Kidney (tissue), 14 donors: ENCODE measurements around the gene KRTAP2-4. TPM values are rescaled to one million over a fixed set of nuclear protein-coding genes. Genes with fewer than 3 reads are reported as not detected.
"Not testable (repeated sequence)": the region's sequence is repeated elsewhere in the genome, so short reads cannot be mapped to it uniquely, and the experiment has no call there.

Experiments used
- DNase-seq, 5 donors: peaks; one replicate each; pipeline ENCODE4 v3.0.0-alpha.2; 2013 to 2020
- FAIRE-seq: peaks from 2 replicates; lab custom pipeline; 2012; peaks lifted over from hg19 to GRCh38; lab: Jason Lieb, UNC
- H3K27ac ChIP-seq, 2 donors: one replicate each; pipeline ENCODE4 v1.7.0; 2013; ENCODE audit warnings: low read depth in 2 of 2, low read length in 2 of 2, inconsistent platforms in 1 of 2
- H3K27me3 ChIP-seq: one replicate; pipeline ENCODE4 v1.7.1; 2013; ENCODE audit warnings: low read length, inconsistent platforms; ENCODE audit not compliant: control insufficient read depth, insufficient read depth
- H3K36me3 ChIP-seq, 3 donors: one replicate each; pipeline versions ENCODE4 v1.7.0 to v1.7.1; 2013; ENCODE audit warnings: low read length in 3 of 3, control low read depth in 1 of 3, inconsistent platforms in 1 of 3; ENCODE audit not compliant: insufficient read depth in 3 of 3, control insufficient read depth in 2 of 3
- H3K4me1 ChIP-seq, 3 donors: one replicate each; pipeline versions ENCODE4 v1.7.0 to v1.7.1; 2013; ENCODE audit warnings: low read length in 3 of 3, inconsistent platforms in 1 of 3, low read depth in 1 of 3; ENCODE audit not compliant: control insufficient read depth in 2 of 3, insufficient read depth in 2 of 3
- H3K4me3 ChIP-seq, 3 donors: one replicate each; pipeline versions ENCODE4 v1.7.0 to v1.8.1; 2013; ENCODE audit warnings: low read length in 3 of 3, control low read depth in 1 of 3, inconsistent platforms in 1 of 3
- H3K9ac ChIP-seq, 3 donors: one replicate each; pipeline versions ENCODE4 v1.7.0 to v1.7.1; 2013; ENCODE audit warnings: low read length in 3 of 3, control low read depth in 1 of 3, inconsistent platforms in 1 of 3
- H3K9me3 ChIP-seq, 3 donors: one replicate each; pipeline versions ENCODE4 v1.7.0 to v1.7.1; 2013; ENCODE audit warnings: low read length in 3 of 3, control low read depth in 1 of 3, inconsistent platforms in 1 of 3; ENCODE audit not compliant: control insufficient read depth in 2 of 3, insufficient read depth in 1 of 3
- intact Hi-C: fragments of 100-400 bp; cut with DNase I; formaldehyde crosslinking; loops from one replicate; pipeline ENCODE4 v1.11.1; 2022
- polyA plus RNA-seq: library from polyadenylated mRNA; stranded (reverse); fragments of 350-450 nt; fragmentation: Illumina TruSeq; extraction: RNeasy Lipid Tissue Mini Kit (QIAGEN cat#74804); gene quantifications from one replicate; pipeline ENCODE4 v1.2.3, GENCODE V29; 2014; ENCODE audit warnings: low read depth, low replicate concordance; ENCODE audit not compliant: insufficient read depth
- total RNA-seq: library from RNA; stranded (reverse); fragmentation: NEBNext Ultra II Directional; extraction: Animal tissue kit (Norgen Biotek cat#: 25700); gene quantifications from one replicate; pipeline ENCODE4 v1.2.1, GENCODE V29; 2021
- TF ChIP-seq, protein P1 (sequence below): IDR thresholded peaks from 3 replicates; pipeline ENCODE4 v1.5.1; 2012; ENCODE audit warnings: mild to moderate bottlenecking, moderate library complexity, borderline replicate concordance; ENCODE audit not compliant: insufficient read depth; ENCODE audit errors: extremely low read depth
- donor health status: control.
- donor health status: control.
- donor health status: control.
- donor health status: control.
- donor health status: control.
- donor health status: DM: yes; HTN: yes; CAD: no.
- donor health status: Normal renal cell carcinoma (clear cell type).

KRTAP2-4 gene
- total and polyA plus RNA-seq, 2 donors from 2014 or later = not detected

DNA sequence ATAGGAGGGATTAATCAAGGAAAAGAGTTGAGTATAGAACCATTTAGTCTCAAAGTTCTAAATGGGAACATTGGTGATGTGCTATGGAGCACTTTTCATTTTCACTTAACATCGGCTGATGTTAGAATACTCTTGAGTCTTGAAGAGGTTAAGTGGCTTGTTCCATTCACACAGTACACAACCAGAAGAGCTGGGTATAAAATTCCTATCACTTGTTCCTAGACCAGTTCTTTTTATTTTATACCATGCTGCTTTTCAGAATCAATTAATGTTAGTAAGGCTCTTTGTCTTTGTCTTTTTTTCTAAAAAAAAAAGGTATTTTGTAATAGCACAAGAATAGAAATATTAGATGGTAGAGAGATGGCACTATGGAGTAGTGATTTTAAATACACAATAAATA, 22.7 kb downstream of the KRTAP2-4 start:
- no peak for DNase-seq
- H3K27ac ChIP-seq = no peak overlapping the region
- H3K36me3 ChIP-seq = no peaks in the 10 kb centered on the region
- H3K27me3 ChIP-seq = no peaks in the 10 kb centered on the region
- no peak for FAIRE-seq
- TF ChIP-seq, protein P1, sequence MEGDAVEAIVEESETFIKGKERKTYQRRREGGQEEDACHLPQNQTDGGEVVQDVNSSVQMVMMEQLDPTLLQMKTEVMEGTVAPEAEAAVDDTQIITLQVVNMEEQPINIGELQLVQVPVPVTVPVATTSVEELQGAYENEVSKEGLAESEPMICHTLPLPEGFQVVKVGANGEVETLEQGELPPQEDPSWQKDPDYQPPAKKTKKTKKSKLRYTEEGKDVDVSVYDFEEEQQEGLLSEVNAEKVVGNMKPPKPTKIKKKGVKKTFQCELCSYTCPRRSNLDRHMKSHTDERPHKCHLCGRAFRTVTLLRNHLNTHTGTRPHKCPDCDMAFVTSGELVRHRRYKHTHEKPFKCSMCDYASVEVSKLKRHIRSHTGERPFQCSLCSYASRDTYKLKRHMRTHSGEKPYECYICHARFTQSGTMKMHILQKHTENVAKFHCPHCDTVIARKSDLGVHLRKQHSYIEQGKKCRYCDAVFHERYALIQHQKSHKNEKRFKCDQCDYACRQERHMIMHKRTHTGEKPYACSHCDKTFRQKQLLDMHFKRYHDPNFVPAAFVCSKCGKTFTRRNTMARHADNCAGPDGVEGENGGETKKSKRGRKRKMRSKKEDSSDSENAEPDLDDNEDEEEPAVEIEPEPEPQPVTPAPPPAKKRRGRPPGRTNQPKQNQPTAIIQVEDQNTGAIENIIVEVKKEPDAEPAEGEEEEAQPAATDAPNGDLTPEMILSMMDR = no peak
- H3K9ac ChIP-seq = no peak overlapping the region
- intact Hi-C loops = no loop called here
- H3K9me3 ChIP-seq = peaks cover 0 to 4% (median 0%) of the 10 kb centered on the region in 3 donors
- H3K4me3 ChIP-seq = no peak overlapping the region
- H3K4me1 ChIP-seq = no peaks in the 10 kb centered on the region

DNA sequence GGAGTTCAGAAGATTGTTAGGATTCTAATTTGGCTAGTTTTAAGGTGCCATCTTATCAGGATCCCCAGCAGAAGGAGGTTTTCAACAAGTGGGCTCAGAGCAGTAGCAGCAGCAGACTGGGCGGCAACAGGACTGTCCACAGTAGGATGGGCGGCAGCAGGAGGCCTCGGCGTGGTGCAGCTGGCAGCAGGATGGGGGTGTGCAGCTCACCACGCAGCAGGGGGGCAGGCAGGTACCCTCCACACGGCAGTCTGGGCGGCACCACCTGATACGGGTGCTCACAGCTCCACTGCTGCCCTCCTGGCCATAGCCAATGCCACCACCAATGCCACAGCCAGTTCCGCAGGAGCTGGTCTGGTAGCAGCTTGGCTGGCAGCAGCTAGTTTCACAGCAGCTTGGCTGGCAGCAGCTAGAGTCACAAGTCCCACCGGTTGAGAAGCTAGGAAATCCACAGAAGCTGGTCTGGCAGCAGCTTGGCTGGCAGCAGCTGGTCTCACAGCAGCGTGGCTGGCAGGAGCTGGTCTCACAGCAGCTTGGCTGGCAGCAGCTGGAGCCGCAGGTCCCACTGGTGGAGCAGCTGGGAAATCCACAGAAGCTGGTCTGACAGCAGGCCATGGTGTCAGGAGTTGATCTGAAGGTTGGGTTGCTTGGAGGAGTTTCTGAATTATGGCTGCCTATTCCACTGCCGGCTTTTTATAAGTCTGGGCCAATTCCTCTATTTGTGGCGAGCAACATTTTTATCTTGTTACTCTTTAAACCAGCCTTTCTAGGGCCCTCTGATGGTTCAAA, 24.7 kb downstream of the KRTAP2-4 start, which contains the start of gene KRTAP1-1:
KRTAP1-1 (minus strand) TSS at position 668 of the 789 bp plus-strand sequence; CDS start at position 615, 53 bp downstream.
- not testable (repeated sequence) for FAIRE-seq, DNase-seq

DNA sequence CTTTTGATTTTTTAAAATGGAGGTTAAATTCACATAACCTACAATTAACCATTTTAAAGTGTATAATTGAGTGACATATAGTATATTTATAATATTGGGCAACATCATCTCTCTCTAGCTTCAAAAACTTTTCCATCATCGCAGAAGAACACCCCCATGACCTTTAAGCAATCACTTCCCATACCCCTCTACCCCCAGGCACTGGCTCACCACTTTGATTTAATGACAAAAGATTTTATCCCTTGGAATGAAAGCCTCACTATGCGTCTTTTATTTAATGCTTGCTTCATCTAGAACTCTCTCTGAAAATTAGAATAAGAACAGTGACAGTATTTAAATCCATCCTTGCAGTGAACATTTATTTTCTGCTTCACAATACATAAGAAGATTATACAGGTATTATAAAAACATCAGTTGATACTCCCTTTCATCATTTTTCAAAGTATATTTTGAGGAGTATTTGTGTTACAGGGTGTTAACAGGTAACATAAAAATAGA, 27.8 kb downstream of the KRTAP2-4 start:
- no peaks in the 10 kb centered on the region for H3K36me3 ChIP-seq
- no peak for DNase-seq
- TF ChIP-seq, protein P1 = no peak
- H3K27ac ChIP-seq = no peak overlapping the region
- H3K27me3 ChIP-seq = no peaks in the 10 kb centered on the region
- peaks cover 0 to 3% (median 0%) of the 10 kb centered on the region in 3 donors for H3K9me3 ChIP-seq
- intact Hi-C loops = no loop called here
- H3K9ac ChIP-seq = no peak overlapping the region
- H3K4me3 ChIP-seq = no peak overlapping the region
- no peak for FAIRE-seq
- no peaks in the 10 kb centered on the region for H3K4me1 ChIP-seq

More for the DNA sequence above, 24.7 kb downstream of the KRTAP2-4 start, which contains the start of gene KRTAP1-1:
- H3K36me3 ChIP-seq, H3K9ac ChIP-seq, H3K4me1 ChIP-seq, H3K27ac ChIP-seq, H3K27me3 ChIP-seq, H3K4me3 ChIP-seq, H3K9me3 ChIP-seq, intact Hi-C loops: not testable (repeated sequence)

DNA sequence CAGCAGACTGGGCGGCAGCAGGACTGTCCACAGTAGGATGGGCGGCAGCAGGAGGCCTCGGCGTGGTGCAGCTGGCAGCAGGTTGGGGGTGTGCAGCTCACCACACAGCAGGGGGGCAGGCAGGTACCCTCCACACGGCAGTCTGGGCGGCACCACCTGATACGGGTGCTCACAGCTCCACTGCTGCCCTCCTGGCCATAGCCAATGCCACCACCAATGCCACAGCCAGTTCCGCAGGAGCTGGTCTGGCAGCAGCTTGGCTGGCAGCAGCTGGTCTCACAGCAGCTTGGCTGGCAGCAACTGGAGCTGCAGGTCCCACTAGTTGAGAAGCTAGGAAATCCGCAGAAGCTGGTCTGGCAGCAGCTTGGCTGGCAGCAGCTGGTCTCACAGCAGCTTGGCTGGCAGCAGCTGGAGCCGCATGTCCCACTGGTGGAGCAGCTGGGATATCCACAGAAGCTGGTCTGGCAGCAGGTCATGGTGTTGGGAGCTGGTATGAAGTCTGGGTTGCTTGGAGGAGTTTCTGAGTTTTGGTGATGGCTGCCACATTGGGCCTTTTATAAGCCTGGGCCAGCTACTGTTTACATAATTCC, 31.2 kb downstream of the KRTAP2-4 start, which contains the start of gene KRTAP1-3:
KRTAP1-3 (minus strand) TSS at position 529 of the 590 bp plus-strand sequence; CDS start at position 476, 53 bp downstream.
- intact Hi-C loops, H3K4me1 ChIP-seq, H3K27ac ChIP-seq, H3K9ac ChIP-seq, H3K4me3 ChIP-seq, H3K27me3 ChIP-seq, DNase-seq, FAIRE-seq, H3K9me3 ChIP-seq, H3K36me3 ChIP-seq: not testable (repeated sequence)
